Ishikawa (cell line): ENCODE measurements around the gene ZNF609.

Experiments
- EP300 ChIP-seq: IDR thresholded peaks from 2 replicates; pipeline ENCODE4 v1.6.1; 2012; ENCODE audit warnings: borderline replicate concordance
- MAX ChIP-seq: IDR thresholded peaks from 2 replicates; pipeline ENCODE4 v1.6.1; 2012
- NFIC ChIP-seq: IDR thresholded peaks from 2 replicates; pipeline ENCODE4 v1.6.1; 2012
- RAD21 ChIP-seq: IDR thresholded peaks from 2 replicates; pipeline ENCODE4 v1.6.1; 2012; ENCODE audit warnings: low read depth
- TAF1 ChIP-seq: IDR thresholded peaks from 2 replicates; pipeline ENCODE4 v1.6.1; 2012; ENCODE audit warnings: low read depth, mild to moderate bottlenecking
- TCF12 ChIP-seq: IDR thresholded peaks from 2 replicates; pipeline ENCODE4 v1.6.1; 2012; ENCODE audit warnings: low read depth
- TEAD4 ChIP-seq: IDR thresholded peaks from 2 replicates; pipeline ENCODE4 v1.6.1; 2012
- YY1 ChIP-seq: IDR thresholded peaks from 2 replicates; pipeline ENCODE4 v1.6.1; 2012; ENCODE audit warnings: low read depth
- ZBTB7A ChIP-seq: IDR thresholded peaks from 2 replicates; pipeline ENCODE4 v1.6.1; 2012; ENCODE audit warnings: low read depth
- TF ChIP-seq, protein P1 (sequence below): IDR thresholded peaks from 2 replicates; pipeline ENCODE4 v1.6.1; 2012; ENCODE audit warnings: low read depth, mild to moderate bottlenecking
- TF ChIP-seq, protein P2 (sequence below): IDR thresholded peaks from 2 replicates; pipeline ENCODE4 v1.6.1; 2012

DNA sequence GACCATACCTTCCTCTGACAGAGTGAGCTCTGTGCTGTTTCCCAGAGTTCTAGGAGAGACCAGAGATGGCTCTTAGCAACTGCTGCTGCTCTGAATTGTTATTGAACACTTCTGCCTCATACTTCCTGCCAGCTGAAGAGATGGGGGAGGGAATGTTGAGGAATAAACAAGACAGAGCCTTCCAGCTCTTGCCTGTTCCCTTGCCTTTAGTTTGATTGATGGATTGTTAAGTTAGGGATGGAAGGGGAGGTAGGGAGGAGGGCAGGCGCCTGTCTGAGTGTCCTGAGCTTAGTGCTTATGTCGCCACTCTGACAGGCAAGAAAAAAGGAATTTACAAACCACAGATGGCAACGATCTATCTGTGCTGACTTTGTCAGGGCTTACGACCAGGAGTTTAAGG is 42.8 kb downstream of the ZNF609 start:
- TF ChIP-seq EP300 (no peak), TCF12 (no peak), YY1 (no peak), TAF1 (no peak), TEAD4 (no peak), RAD21 (no peak), NFIC (no peak), MAX (no peak), ZBTB7A (no peak)
- TF ChIP-seq, protein P1, sequence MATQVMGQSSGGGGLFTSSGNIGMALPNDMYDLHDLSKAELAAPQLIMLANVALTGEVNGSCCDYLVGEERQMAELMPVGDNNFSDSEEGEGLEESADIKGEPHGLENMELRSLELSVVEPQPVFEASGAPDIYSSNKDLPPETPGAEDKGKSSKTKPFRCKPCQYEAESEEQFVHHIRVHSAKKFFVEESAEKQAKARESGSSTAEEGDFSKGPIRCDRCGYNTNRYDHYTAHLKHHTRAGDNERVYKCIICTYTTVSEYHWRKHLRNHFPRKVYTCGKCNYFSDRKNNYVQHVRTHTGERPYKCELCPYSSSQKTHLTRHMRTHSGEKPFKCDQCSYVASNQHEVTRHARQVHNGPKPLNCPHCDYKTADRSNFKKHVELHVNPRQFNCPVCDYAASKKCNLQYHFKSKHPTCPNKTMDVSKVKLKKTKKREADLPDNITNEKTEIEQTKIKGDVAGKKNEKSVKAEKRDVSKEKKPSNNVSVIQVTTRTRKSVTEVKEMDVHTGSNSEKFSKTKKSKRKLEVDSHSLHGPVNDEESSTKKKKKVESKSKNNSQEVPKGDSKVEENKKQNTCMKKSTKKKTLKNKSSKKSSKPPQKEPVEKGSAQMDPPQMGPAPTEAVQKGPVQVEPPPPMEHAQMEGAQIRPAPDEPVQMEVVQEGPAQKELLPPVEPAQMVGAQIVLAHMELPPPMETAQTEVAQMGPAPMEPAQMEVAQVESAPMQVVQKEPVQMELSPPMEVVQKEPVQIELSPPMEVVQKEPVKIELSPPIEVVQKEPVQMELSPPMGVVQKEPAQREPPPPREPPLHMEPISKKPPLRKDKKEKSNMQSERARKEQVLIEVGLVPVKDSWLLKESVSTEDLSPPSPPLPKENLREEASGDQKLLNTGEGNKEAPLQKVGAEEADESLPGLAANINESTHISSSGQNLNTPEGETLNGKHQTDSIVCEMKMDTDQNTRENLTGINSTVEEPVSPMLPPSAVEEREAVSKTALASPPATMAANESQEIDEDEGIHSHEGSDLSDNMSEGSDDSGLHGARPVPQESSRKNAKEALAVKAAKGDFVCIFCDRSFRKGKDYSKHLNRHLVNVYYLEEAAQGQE: no peak
- TF ChIP-seq, protein P2, sequence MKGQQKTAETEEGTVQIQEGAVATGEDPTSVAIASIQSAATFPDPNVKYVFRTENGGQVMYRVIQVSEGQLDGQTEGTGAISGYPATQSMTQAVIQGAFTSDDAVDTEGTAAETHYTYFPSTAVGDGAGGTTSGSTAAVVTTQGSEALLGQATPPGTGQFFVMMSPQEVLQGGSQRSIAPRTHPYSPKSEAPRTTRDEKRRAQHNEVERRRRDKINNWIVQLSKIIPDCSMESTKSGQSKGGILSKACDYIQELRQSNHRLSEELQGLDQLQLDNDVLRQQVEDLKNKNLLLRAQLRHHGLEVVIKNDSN: no peak
